ENCODE data around the gene PLEKHO2.
"Not testable (repeated sequence)": the region's sequence is repeated elsewhere in the genome, so short reads cannot be mapped to it uniquely, and the experiment has no call there.

PLEKHO2 gene

DNA sequence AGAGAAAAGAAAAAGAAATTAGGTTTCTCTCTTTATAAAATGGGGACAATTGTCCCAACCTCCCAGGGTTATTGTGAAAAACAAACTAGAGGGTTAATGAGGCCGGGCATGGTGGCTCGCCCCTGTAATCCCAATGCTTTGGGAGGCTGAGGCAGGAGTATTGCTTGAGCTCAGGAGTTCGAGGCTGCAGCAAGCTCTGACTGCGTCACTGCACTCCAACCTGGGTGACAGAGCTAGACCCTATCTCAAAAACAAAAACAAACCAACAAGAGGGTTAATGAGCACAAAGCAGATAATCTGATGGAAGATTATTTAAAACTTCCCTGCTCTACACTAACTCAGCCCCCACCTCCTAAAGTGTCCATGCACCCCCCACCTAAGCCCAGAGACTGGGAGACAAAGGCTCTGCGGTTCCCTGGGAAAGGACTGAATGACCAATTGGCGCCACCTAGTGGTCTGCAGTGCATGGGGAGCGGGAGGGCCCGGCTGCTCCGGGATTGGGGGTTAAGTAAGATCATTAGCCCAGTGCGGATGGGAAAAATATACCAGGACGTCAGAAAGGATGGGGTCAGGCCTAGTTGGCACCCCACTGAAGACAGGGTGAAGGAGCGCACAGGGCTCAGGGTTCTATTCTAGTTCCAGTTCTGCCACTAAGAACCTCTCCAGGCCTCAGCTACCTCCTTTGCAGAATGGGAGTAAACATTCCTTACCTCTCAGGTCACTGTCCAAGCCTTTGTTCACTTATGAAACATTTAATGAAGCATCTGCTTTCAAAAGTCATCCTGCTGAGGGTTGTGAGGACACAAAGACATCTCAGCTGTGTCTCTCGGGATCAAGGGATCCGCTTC lies 31.8 kb upstream of the PLEKHO2 start:
- Mint-ChIP-seq H3K27me3 (ENCODE audit: low read depth, poor library complexity) (peaks cover 20% of the 10 kb centered on the region), H3K9me3 (no peaks in the 10 kb centered on the region), H3K4me1 (peaks cover 83% of the 10 kb centered on the region), H3K4me3 (peak overlapping the region; percentile 60), H3K27ac (peak overlapping the region; percentile 68), H3K36me3 (ENCODE audit: low read depth) (no peaks in the 10 kb centered on the region)
- peak; percentile 92 for DNase-seq
- peak; percentile 91 for TF ChIP-seq CTCF (IDR thresholded peaks at IDR 0.05)

- H3K36me3 Mint-ChIP-seq (ENCODE audit: low read depth), result no peaks in the 10 kb centered on the region
- TF ChIP-seq CTCF (IDR thresholded peaks at IDR 0.05), result no peak
- peak overlapping the region; percentile 68 for H3K27ac Mint-ChIP-seq
- H3K4me1 Mint-ChIP-seq, result peaks cover 82% of the 10 kb centered on the region
- DNase-seq, result no peak
- no peaks in the 10 kb centered on the region for H3K9me3 Mint-ChIP-seq
- H3K27me3 Mint-ChIP-seq (ENCODE audit: low read depth, poor library complexity), result peaks cover 18% of the 10 kb centered on the region
- no peak overlapping the region for H3K4me3 Mint-ChIP-seq
These were observed 31.0 kb upstream of the PLEKHO2 start for GRCh38 chr15:64810497-64811326.

DNA sequence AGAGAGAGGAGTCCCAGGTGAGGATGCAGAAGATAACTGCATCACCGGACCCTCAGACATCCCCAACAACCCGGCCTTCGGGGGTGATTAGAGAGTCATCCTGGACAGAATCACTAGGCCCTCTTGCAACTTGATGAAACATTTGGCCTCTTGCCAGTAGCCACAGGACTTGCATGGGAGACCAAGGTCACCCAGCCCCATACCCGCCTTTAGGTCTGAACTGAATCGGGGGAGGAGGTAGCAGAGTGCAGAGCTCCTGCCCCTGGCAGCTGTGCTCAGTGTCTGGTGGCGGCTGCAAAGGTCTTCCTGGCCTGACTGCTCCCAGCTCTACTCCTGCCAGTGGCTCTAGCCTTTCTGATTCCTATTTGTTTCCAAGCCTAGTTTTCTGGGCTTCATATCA lies 28.6 kb upstream of the PLEKHO2 start:
- peaks cover 11% of the 10 kb centered on the region for H3K36me3 Mint-ChIP-seq (ENCODE audit: low read depth)
- peaks cover 63% of the 10 kb centered on the region for H3K4me1 Mint-ChIP-seq
- H3K4me3 Mint-ChIP-seq, result no peak overlapping the region
- peaks cover 24% of the 10 kb centered on the region for H3K27me3 Mint-ChIP-seq (ENCODE audit: low read depth, poor library complexity)
- H3K27ac Mint-ChIP-seq, result peak overlapping the region; percentile 64
- no peaks in the 10 kb centered on the region for H3K9me3 Mint-ChIP-seq
- TF ChIP-seq CTCF (IDR thresholded peaks at IDR 0.05), result no peak
- no peak for DNase-seq

- not testable (repeated sequence) for H3K4me3 Mint-ChIP-seq
- peaks cover 15% of the 10 kb centered on the region for H3K27me3 Mint-ChIP-seq (ENCODE audit: low read depth, poor library complexity)
These were observed 27.4 kb upstream of the PLEKHO2 start for GRCh38 chr15:64814283-64814682.

GRCh38 chr15:64814965-64815364 lies 26.8 kb upstream of the PLEKHO2 start:
- Mint-ChIP-seq H3K27me3 (ENCODE audit: low read depth, poor library complexity) (peaks cover 13% of the 10 kb centered on the region), H3K36me3 (ENCODE audit: low read depth) (peaks cover 20% of the 10 kb centered on the region), H3K4me1 (peaks cover 46% of the 10 kb centered on the region), H3K27ac (peak overlapping the region; percentile 19)
- DNase-seq, H3K9me3 Mint-ChIP-seq, H3K4me3 Mint-ChIP-seq: not testable (repeated sequence)

More at GRCh38 chr15:64814283-64814682, 27.4 kb upstream of the PLEKHO2 start:
- H3K27ac Mint-ChIP-seq, H3K9me3 Mint-ChIP-seq, DNase-seq: not testable (repeated sequence)
- peaks cover 20% of the 10 kb centered on the region for H3K36me3 Mint-ChIP-seq (ENCODE audit: low read depth)
- peaks cover 51% of the 10 kb centered on the region for H3K4me1 Mint-ChIP-seq

DNA sequence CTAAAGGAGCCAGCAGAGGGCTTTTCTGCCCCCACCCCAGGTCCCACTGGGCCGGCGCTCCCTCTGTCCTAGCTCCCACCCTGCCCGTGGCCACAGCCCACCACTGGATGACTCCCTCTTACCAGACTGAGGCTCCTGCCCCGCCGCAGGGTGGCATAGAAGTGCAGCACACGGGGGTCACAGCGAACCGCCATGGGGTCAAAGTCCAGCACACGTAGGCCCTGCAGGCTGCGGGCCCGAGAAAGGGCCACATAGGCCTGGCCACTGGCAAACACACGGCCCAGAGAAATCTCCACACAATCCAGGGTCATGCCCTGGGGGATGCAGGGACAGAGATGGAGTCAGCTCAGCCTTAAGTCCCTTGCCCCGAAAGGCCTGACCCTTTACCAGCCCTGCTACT lies 25.3 kb upstream of the PLEKHO2 start:
- no peak for DNase-seq
- Mint-ChIP-seq H3K27me3 (ENCODE audit: low read depth, poor library complexity) (peaks cover 6% of the 10 kb centered on the region), H3K4me3 (no peak overlapping the region), H3K27ac (peak overlapping the region; percentile 64), H3K9me3 (no peaks in the 10 kb centered on the region), H3K36me3 (ENCODE audit: low read depth) (peaks cover 29% of the 10 kb centered on the region), H3K4me1 (peaks cover 32% of the 10 kb centered on the region)
- no peak for TF ChIP-seq CTCF (IDR thresholded peaks at IDR 0.05)

Data from nephron progenitor cell (in vitro differentiated cells).